ENCODE data around the gene FBXO7.

Gene FBXO7

GRCh38 chr22:32489377-32489776 lies 14.8 kb downstream of the FBXO7 start:
- no peak for DNase-seq (ENCODE audit: low read depth in 2 of 2)

GRCh38 chr22:32490279-32490678 lies 15.7 kb downstream of the FBXO7 start:
- DNase-seq (ENCODE audit: low read depth in 2 of 2), result no peak

DNA sequence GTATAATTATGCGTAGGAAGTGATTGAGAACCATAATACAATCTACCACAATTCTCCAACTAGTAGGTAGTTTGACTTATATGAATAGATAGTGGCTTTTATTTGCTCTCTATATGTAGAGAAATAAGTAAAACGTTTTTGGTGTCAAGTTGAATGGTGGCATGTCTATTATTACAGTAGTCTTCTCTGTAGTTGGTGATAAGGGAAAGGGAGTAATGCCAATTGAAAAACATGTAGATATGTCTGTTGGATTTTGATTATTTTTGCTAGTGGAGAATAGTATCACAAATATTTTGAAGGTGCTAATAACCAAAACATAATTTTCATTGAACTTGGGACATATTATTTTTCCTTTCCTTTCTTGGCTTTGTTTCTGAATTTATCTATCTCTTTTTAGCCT lies 17.5 kb downstream of the FBXO7 start:
- no peak for DNase-seq (ENCODE audit: low read depth in 2 of 2)

DNA sequence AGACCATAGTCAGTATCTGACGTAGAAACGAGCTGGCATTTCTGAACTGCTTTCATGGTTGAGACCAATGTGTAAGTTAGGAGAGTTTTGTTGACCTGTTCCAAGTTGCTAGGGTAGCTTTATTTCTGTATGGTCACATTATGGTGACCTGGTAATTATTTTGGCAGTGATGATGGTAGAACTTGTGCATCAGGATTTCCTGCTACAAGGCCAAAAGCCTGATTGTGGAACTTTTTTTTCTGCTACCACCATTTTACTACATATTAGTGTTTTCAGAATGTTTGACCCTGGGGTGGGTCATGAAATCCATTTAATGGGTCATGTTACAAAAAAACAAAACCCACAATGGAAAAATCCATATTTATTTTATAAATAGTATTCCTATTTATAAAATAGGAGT lies 18.9 kb downstream of the FBXO7 start:
- DNase-seq (ENCODE audit: low read depth in 2 of 2), result no peak

- DNase-seq (ENCODE audit: low read depth in 2 of 2), result no peak
Measured at GRCh38 chr22:32494971-32495370, 20.4 kb downstream of the FBXO7 start.

DNA sequence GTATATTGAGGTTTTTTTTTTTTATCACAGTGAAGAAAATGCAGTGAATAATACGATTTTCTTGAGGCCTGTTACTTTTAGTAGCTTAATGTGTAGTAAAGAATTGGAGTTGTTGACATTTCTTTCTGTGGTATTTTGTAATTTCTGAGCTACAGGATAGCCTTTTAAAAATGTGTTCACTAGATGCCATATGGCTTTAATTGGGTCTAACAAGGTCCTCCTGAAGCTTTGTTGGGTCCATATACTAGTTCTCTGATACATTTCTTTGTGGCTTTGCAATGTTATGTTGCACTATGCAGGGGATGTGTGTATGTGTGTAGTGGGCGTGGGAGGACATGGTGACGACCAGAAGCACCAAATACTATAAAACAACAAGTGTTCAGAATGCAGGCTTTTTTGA lies 25.1 kb downstream of the FBXO7 start:
- no peak for DNase-seq (ENCODE audit: low read depth in 2 of 2)

DNA sequence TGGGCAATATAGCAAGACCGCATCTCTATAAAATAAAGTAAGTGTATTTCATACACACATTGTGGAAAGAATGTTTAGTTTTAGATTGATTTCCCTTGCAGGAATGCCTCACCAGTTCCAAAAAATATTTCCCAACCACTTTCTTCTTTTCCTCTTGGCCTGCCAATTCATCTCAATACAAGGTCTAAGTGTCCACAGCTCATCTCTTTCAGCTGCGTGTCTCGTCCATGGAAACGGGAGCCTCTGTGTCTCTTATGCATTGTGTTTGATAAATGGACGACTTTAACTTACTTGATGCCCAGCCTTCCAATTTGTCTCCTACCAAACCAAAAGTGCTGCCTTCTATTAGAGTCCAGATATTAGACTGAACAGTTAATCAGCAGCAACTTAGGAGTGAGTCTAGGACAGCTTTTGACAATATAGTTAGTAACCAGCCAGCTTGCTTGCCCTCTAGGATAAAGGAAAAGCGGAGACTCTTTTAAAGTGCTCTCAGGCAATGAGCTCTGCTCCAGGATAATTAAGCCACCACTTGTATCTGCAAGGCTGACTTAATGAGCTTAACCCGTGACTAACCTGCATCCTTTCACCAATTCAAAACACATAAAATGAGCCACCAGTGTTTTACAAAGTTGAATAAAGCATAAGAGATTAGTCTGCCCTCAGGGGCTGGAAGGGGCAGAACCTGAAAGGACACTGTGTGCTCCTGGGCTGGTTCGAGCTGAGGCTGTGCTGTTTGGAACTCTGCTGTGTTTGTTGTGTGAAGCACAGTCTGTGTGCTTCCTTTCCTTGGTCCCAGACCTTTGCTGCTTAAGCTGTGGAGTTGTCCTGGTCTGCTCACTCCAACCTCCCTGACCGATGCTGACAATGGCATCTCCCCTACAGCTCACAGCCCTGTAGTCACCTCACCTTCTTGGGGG lies 27.5 kb downstream of the FBXO7 start:
- DNase-seq (ENCODE audit: low read depth in 2 of 2), result no peak

GRCh38 chr22:32509045-32509444 lies 34.4 kb downstream of the FBXO7 start:
- no peak for DNase-seq (ENCODE audit: low read depth in 2 of 2)

GRCh38 chr22:32511274-32511673 lies 36.7 kb downstream of the FBXO7 start:
- DNase-seq (ENCODE audit: low read depth in 2 of 2), result no peak

- no peak for DNase-seq (ENCODE audit: low read depth in 2 of 2)
Measured at GRCh38 chr22:32511776-32512175, 37.2 kb downstream of the FBXO7 start.

DNA sequence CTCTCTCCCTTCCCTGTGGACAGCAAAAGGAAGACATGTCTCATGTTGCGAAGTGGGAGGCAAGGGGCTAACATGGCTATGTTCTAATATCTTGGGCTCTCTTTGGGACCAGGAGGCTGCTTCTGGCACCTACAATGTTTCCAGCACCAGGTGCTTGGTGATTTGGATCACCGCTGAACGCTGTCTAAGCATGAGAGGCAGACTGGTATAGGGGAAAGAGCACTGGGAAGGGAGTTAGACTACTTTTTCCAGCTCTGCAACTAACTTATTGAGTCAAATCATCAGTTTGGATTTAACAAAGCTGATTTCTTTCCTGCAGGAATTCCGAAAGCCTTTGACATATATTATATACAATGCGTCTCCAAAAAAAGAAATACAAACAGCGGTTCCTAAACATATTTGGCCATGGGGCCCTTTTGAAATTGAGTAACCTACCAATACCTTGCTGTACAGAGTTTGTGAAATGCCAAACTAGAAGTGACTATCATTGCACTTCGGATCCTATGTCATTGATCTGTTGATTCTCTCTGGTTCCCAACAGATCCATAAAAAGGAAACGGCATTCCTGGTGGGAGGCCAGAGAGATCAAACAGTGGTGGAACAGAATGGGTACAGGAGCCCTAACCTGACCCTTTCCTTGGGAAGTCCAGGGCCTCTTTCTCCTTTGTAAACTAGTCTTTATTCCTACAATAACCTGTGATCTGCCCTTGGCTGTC lies 37.8 kb downstream of the FBXO7 start:
- DNase-seq (ENCODE audit: low read depth in 2 of 2), result no peak

- no peak for DNase-seq (ENCODE audit: low read depth in 2 of 2)
Measured at GRCh38 chr22:32515084-32515483, 40.5 kb downstream of the FBXO7 start.

DNA sequence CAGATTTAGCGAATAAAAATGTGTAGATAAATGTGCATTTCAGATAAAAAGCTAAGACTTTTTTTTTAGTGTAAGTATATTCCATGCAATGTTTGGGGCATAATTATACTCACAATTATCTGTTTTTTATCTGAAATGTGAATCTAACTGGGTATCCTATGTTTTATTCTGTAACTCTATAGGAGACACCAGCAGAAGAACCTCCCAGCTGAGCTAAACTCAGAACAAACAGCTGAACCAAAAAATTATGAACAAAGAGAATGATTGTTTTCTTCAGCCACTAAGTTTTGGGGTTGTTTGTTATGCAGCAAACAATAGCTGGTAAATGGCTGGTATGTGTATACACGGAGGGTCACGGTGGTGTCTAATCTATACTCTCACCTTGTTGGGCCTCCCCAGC lies 42.9 kb downstream of the FBXO7 start:
- no peak for DNase-seq (ENCODE audit: low read depth in 2 of 2)

- DNase-seq (ENCODE audit: low read depth in 2 of 2), result no peak
Measured at GRCh38 chr22:32517921-32518320, 43.3 kb downstream of the FBXO7 start.

GRCh38 chr22:32518381-32518780 lies 43.8 kb downstream of the FBXO7 start:
- no peak for DNase-seq (ENCODE audit: low read depth in 2 of 2)

GRCh38 chr22:32518848-32519247 lies 44.2 kb downstream of the FBXO7 start:
- no peak for DNase-seq (ENCODE audit: low read depth in 2 of 2)

GRCh38 chr22:32520612-32521011 lies 46.0 kb downstream of the FBXO7 start:
- DNase-seq (ENCODE audit: low read depth in 2 of 2), result no peak

DNA sequence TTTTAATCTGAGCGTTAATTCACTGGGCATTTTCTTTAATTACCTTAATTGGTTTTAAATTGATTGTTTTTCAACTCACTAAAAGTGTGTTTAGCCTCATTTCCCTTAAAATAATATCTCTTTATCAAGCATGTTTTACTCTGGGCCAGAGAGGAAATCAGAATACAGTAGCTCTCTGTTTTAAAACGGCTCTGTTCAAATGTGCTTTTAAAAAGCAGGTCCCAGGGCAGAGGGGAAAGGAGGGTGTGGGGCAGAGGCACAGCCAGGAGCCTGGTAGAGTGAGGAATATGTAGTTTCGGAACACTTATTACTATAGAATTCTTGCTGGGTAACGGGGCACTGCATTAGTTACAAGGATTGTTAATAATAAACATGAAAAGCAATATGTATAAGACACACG lies 47.6 kb downstream of the FBXO7 start:
- no peak for DNase-seq (ENCODE audit: low read depth in 2 of 2)

DNA sequence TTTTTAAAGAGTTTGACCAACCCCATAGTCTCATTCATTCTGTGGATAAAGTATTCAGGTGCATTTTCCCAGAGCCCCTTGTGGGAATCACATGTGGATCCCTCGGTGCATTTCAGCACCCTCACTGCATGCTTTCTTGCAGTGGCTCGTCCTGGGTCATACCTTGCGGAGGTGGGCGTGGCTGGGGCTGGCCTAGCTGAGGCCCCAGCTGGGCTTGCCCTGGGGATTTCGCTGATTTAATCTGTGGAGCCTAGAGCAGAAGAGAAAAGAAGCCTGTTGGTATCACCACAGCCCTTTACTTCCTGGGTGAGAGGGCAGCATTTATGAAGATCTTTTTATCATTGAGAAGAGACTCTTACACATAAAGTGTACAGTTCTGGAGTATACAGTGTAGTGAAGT lies 53.1 kb downstream of the FBXO7 start:
- DNase-seq (ENCODE audit: low read depth in 2 of 2), result no peak

DNA sequence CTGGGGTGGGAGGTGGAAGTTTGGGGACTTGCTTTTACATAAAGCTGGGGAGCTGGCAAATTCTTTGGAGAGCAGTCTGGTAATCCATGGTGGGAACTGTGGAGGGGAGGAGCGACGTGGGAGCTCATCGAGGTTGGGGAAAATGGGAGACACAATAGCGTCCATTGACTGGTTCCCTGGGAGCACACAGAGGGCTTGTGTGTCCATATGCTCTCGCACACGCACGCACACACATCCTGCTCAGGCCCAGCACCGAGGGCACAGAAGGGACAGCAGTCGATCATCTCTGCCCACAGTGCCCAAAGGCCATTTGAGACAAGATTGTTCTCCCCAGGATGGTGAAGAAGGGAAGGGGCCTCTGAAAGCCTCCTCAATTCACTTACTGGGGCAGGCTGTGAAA lies 53.7 kb downstream of the FBXO7 start:
- DNase-seq (ENCODE audit: low read depth in 2 of 2), result no peak

- peak in 1 of 2 donors; percentile 27 for DNase-seq (ENCODE audit: low read depth in 2 of 2)
Measured at GRCh38 chr22:32528984-32529982, 54.7 kb downstream of the FBXO7 start.

DNA sequence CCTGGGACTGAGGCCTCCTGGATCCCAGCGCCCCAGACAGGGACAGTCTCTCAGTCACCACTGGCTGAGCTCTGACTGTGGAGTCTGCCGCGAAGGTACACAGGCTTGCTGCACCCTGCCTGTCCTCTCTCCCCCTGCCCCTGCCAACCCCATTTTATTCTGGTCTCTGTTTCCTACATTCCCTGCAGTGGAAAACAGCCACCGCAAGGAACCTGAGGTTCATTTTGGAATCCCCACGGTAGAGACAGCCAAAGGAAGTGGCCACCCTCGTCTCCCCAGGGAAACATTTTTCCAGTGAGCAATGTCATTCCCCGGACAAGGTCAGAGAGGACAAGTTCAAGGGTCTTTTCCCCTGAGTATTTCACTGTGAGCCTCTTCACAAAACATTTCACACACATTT lies 56.6 kb downstream of the FBXO7 start:
- DNase-seq (ENCODE audit: low read depth in 2 of 2), result no peak

Data from stimulated activated CD8-positive, alpha-beta memory T cell treated with anti-CD3 and anti-CD28 coated beads, Interleukin-7, amount 100 ng/mL, for 1 hour (primary cell).